HG03432 (cell line): ENCODE results near the gene POLR3GL.

Experiments used
- ATAC-seq: cut with Tn5 transposase; IDR thresholded peaks from one replicate; pipeline ENCODE4 v1.9.1; 2021; ENCODE audit warnings: mild to moderate bottlenecking, moderate library complexity; ENCODE audit not compliant: unreplicated experiment

The POLR3GL gene

GRCh38 chr1:145991735-145992412 is 27.4 kb downstream of the POLR3GL start:
- no peak for ATAC-seq

- ATAC-seq, result no peak
These were observed 28.0 kb downstream of the POLR3GL start for GRCh38 chr1:145992502-145992936.

GRCh38 chr1:145992958-145993617 is 28.6 kb downstream of the POLR3GL start:
- no peak for ATAC-seq

- ATAC-seq, result no peak
These were observed 29.3 kb downstream of the POLR3GL start for GRCh38 chr1:145993618-145994390.

GRCh38 chr1:145994391-145995120 is 30.1 kb downstream of the POLR3GL start:
- no peak for ATAC-seq

- no peak for ATAC-seq
These were observed 30.8 kb downstream of the POLR3GL start for GRCh38 chr1:145995148-145995881.

- no peak for ATAC-seq
These were observed 31.5 kb downstream of the POLR3GL start for GRCh38 chr1:145995964-145996432.

GRCh38 chr1:145996433-145997015 is 32.0 kb downstream of the POLR3GL start, which contains the start of gene TXNIP:
Gene TXNIP, minus strand, starts transcription at chr1:145996579. Its CDS starts 313 bp downstream, at chr1:145996266.
- ATAC-seq, result peak; percentile 94

- peak; percentile 31 for ATAC-seq
These were observed 32.7 kb downstream of the POLR3GL start for GRCh38 chr1:145997016-145997717.

- ATAC-seq, result no peak
These were observed 33.2 kb downstream of the POLR3GL start for GRCh38 chr1:145997718-145998023.

- no peak for ATAC-seq
These were observed 35.0 kb downstream of the POLR3GL start for GRCh38 chr1:145999321-146000024.

GRCh38 chr1:146001709-146002108 is 37.2 kb downstream of the POLR3GL start:
- no peak for ATAC-seq

GRCh38 chr1:146007489-146008133 is 43.1 kb downstream of the POLR3GL start:
- ATAC-seq, result no peak

- ATAC-seq, result no peak
These were observed 45.7 kb downstream of the POLR3GL start for GRCh38 chr1:146010126-146010738.

- no peak for ATAC-seq
These were observed 48.4 kb downstream of the POLR3GL start for GRCh38 chr1:146012703-146013558.

- ATAC-seq, result no peak
These were observed 49.1 kb downstream of the POLR3GL start for GRCh38 chr1:146013559-146013922.

- ATAC-seq, result no peak
These were observed 52.4 kb downstream of the POLR3GL start for GRCh38 chr1:146016891-146017290.
